Midbrain (tissue), 1 donor: ENCODE measurements around the gene SYTL5.
A peak's percentile ranks its signal among the peaks of the same experiment; 100 is the strongest.
"Not testable (repeated sequence)": the region's sequence is repeated elsewhere in the genome, so short reads cannot be mapped to it uniquely, and the experiment has no call there.

Experiments used
- DNase-seq: peaks from one replicate; lab custom pipeline; 2025; lab: John Stamatoyannopoulos, UW

The SYTL5 gene

DNA sequence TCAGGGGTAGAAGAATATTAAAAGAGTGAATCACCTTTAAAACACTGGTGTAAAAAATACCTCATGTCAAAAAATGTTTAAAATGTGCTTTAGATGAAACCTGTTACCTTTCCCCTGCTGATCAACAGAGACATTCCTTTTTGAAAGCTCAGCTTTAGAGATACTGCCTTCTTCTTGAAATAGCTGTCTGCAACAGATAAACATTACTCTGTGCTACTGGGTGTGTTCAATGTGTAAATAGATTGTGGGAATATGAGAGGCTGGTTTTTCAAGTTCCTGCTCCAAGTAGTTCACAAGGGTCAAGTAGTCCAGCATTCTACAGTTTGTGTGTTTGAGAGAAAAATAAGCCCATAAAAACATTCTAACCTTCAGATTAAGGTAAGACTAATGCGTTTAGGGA, at the start of gene SYTL5:
Gene SYTL5 (plus strand): TSS at position 263 of the 400 bp plus-strand sequence. CDS start 27,337 bp downstream, outside the sequence.
- DNase-seq: no peak

DNA sequence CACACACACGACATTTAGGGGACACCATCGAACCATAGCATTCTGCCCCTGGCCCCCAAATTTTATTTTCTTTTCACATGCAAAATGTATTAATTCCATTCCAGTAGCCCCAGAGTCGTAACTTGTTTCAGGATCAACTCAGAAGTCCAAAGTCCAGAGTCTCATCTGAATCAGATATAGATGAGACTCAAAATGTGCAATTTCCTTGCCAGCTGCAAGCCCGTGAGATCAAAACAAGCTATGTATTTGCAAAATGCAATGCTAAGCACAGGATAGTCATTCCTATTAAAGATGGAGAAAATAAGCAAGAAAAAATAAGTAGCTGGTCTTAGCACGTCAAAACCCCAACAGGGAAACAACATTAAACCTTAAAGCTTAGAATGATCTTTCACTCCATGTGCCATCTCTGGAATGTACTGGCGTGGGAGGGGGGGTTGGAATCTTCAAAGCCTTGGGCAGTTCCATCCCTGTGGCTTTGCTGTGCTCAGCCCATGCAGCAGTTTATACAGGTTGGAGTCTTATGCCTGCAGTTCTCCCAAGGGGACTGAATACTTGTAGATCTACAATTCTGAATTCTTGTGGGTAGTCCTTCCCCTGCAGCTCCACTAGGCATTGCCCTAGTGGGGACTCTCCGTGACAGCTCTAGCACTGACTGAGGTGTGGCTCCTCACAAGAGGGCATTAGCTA, 47.7 kb upstream of the SYTL5 start:
- DNase-seq: no peak

DNA sequence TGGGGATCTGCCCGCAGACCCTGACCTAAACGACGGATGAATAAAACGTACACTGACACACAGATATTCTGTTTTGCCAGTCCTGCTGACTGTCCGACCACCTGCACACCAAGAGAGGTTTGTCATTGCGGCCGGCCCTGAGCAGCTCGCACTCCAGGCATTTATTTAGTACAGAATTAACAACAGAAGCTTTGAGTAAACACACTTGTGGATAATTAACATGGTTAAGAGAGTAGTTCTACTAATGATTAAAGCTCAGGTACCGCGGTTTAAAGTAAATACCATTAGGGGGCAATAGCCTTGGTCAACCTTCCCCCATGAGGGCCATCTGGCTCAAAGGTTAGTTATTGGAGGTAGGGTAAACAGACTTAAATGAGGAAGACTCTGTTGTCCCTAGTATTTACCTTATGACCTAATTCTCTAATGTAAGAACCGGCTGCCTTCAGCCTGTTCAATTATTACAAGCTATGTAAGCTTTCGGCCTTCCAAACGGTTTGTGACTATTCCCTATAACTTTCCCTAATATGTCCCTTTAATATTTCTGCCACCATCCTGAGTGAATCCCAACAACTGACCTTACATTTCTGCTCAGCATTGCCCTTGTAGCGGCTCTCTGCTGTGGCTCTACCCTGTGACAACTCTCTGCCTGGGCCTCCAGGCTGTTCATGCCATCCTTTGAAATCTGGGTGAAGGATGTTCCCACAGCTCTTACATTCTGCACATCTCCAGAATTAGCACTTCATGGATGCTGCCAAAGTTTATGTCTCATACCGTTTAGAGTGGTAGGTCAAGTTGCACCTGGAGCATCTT, 46.9 kb upstream of the SYTL5 start:
- no peak for DNase-seq

DNA sequence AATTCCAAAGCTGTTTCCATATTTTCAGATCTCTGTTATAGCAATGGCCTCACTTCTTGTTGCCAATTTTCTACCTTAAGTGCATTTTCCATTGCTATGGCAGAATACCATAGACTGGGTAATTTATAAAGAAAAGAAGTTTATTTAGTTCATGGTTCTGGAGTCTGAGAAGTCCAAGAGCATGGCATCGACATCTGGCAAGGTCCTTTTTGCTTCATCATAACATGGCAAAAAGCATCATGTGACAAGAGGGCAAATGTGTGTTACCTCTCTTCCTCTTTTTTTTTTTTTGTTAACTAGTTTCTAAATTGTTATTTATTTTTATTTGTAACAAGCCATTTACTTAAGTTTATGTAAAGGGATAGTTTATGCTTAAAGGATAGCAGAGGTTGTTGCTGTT, 45.2 kb upstream of the SYTL5 start:
- no peak for DNase-seq

DNA sequence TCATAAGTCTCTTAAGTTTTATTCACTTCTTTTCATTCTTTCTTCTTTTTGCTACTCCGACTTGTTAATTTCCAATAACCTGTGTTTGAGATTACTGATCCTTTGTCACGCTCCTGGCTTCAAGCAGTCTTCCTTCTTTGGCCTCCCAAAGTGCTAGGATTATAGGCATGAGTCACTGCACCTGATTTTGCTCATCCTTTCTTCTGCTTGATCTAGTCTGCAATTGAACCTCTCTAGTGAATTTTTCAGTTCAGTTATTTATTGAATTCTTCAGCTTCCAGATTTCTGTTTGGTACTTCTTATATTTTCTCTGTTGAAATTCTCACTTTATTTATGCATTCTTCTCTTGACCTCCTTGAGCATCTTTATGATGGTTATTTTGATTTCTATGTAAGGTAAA, 38.6 kb upstream of the SYTL5 start:
- DNase-seq: no peak

DNA sequence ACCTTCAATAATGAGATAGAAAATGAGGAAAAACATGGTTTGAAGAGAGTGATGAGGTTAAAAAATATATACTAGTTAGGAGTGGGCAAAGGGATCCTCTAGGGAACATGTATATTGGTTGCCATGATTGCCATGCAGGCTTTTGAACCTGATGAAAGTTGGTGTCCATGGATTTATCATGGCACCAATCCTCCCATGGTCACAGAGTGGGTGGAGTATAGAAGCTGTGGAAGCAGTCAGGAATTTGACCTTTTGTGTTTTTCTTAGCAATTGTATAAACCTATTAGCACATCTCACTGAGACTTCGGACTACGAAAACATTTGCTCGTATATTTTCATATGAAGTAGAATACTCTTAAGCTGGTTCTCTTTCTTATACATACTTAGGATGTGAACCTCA, 30.9 kb upstream of the SYTL5 start:
- no peak for DNase-seq

DNA sequence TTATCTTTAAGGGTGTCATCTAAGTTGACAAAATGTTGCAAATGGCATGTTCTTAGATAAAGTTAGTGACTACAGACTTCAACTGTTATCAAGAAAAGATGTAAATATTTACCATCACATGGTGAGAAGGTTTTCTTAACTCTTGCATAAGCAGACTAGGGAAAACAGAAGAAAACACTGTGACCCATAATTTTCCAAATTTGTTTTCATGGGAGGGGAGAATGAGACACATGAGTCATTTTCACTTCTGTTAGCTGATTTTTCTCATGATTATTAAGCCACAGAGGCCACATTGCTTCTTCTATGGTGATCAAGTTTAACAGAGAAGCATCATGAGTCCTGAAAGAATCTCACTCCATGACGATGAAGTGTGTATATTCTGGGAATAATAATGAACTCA, 30.2 kb upstream of the SYTL5 start:
- no peak for DNase-seq

DNA sequence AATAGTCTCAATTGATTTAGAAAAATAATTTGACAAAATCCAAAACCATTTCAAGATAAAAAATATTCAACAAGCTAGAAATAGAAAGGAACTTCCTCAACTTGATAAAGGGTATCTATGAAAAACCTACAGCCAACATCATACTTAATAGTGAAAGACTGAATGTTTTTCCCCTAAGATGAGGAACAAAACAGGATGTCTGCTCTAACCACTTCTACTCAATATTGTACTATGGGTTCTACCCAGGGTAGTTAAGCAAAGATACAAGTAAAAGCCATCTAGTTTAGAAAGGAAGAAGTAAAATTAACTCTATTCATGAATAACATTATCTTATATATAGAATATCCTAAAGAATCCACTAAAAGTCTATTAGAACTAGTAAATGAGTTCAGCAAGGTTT, 21.5 kb upstream of the SYTL5 start:
- no peak for DNase-seq

DNA sequence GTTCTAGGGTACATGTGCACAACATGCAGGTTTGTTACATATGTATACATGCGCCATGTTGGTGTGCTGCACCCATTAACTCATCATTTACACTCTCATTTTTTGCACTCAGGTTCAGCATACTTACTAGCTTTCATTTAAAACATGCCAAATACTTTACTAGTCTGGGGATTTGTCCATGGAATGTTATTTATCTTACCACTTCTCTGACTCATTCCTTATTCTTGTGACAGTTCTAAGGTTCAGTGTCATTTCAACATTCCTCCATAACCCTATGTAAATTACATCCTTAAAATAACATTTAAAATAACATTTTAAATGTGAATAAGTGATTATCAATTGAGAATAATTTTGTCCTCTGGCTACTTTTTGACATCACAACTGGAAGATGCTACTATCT, 19.5 kb upstream of the SYTL5 start:
- DNase-seq: no peak

DNA sequence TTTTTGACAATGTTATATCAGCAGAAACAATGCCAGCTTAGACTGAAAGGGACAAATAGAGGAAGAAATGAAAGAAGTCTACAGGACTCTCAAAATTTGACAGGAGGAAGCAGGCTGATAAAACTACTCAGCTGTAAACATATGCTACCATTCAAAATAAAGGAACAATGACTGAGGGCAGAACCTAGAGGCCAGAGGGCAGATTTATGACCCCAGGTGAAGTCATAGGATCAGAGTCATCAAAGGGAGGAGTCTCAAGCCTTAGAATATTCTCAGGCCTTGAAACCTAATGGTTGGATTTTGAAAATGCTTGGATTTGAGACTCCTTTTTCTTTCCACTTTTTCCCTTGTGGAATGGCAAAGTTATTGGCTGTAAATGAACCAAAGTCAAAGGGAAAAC, 17.0 kb upstream of the SYTL5 start:
- no peak for DNase-seq

DNA sequence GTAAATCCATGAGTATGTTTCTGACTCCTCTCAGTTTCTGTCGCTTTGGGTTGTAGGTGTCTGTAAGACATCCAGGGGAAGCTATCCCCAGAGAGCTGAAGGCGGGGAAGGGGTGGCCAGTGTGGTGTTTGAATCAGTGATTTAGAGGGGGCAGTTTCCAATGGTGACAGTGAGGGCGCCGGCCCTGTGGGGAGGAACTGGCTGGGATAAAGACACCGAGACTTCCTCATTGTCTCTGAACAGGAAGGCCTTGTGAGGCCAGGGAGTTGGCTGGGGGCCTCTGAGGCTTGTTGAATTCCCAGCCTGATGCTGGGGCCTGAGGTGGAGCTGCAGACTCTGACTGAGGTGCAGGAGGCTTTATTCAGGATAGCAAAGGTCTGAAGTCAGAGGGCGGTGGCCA, 15.1 kb upstream of the SYTL5 start:
- not testable (repeated sequence) for DNase-seq

DNA sequence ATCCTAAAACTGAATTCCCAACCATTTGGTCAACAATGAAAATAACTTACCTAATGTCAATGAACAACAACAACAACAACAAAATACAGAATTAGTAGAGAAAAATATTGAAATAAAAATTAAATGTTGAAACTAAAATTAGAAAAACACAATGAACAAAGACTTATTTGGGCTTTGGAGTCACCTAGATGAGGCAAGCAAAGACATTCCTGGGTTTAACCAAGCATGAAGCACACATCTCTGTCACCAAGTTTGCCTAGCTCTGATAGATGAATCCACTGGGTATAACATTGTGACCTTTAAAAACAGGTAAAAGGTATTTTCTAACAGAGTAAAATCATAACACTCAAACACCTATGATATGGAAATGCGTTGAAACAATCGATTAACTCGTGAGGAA, 13.2 kb upstream of the SYTL5 start:
- no peak for DNase-seq

DNA sequence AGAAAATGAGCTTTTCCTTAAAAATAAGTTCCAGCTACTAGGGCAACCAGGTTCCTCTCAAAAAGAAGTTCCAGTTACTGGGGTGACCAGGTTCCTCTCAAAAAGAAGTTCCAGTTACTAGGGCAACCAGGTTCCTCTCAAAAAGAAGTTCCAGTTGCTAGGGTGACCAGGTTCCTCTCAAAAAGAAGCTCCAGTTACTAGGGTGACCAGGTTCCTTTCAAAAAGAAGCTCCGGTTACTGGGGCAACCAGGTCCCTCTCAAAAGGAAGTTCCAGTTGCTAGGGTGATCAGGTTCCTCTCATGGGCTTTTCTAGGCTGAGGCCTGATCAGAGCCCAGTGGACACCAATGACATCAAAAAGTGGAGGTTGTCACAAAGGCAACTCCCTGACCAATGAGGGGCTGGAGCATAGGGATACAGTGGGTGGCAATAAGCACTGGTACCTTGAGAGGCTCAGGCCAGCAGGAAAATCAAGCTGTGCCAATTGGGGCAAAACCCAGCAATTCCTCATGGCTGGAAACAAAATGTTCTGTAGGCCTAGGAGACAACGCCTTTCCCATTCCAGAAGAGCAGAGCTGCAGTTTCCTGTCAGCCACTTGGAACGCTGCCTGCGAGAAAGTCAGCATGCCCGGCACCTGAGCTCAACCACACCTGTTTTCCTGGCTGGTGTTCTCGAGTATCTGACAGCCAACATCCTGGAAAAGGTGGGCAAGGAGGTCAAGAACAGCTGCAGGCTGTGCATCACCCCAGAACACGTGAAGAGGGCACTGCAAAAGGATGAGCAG, 12.3 kb upstream of the SYTL5 start:
- DNase-seq: peak; percentile 0

DNA sequence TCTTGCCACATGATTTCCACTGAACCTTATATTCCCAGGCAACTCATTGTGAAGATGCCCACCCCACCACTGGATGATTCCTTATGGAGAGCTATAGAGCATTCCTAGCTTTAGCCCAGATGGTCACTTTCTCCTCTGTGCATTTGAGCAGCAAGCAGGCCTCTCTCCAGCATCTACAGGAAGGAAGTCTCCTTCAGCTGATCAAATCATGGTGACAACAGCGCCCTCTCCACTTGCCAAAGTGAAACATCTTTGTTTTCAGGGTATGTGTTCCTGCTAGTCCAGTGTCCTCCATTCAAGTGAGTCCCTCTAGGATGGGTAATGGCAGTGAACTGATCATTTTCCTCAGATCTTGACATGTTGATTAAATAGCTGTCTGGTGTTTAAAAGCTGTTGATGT, 10.9 kb upstream of the SYTL5 start:
- DNase-seq: no peak

DNA sequence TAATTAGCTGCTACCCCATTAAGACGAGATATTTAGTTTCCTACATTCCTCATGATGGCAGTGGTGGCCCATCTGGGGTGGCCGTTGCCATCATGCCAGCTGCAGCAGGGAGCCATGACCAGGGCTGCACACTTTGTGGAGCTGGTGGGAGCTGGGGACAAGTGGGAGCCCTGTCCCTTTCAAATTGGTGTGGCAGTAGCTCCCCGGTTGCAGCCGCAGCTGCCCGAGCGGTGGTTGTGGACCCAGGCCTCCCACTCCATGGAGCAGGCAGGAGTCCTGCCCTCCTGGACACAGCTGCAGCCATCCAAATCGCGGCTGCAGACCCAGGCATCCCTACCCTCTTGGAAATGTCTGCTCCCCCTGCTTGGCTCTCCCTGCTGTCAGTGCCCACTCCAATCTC, 9.3 kb upstream of the SYTL5 start:
- no peak for DNase-seq

DNA sequence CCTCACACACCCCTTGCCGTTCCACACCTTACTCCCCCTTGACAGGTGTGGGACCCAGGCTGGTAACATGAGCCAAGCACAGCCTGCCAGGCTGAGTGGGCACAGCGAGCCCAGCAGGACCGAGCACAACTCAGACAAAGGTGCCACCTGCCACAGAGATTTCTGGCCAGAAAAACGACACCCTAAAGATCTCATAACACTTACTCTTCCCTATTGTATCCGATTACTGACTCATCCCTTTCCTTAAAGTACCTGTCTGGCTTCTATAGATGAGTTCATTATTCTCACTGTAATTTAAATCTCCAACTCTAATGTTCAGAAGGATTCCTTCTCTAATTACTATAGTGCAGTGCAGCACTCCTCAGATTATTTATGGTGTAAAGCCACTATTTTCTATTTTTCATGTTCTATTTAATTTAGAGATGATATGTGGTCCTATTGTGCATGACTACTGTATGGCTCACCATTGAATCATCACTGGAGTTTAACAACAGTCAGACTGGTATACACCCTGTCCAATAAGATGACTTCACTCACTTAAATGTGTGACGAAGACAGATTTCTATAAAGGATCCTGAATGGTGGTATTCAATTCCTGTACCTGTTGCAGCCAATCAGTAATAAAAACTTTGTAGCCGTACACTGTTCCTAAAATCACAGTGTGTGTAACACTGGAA, 7.6 kb upstream of the SYTL5 start:
- DNase-seq: no peak

DNA sequence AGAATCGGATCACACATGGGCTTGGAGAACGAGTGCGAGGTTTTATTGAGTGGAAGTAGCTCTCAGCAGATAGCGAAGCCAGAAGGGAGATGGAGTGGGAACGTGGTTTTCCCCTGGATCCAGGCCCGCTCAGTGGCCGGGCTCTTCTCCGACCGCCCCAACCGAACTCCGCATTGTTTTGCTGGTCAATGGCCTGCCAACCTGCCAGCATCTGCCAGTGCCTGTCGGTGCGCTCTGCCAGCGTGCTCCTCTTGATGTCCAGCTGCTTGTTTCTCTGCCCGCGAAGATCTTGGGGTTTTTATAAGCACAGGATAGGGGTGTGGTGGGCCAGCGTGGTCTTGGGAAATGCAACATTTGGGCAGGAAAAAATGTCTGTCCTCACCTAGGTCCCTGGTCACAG, 5.6 kb upstream of the SYTL5 start:
- no peak for DNase-seq

DNA sequence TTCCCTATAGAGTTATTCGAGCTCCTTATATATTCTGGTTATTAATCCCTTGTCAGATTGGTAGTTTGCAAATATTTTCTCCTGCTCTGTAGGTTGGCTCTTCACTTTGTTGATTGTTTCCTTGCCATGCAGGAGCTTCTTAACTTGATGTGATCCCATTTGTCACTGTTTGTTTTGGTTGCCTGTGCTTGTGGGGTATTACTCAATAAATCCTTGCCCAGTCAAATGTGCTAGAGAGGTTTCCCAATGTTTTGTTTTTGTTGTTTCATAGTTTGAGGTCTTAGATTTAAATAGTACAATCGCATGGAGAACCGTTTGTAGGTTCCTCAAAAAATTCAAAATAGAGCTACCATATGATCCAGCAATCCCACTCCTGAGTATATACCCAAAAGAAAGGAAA, 2.3 kb upstream of the SYTL5 start:
- DNase-seq: no peak

DNA sequence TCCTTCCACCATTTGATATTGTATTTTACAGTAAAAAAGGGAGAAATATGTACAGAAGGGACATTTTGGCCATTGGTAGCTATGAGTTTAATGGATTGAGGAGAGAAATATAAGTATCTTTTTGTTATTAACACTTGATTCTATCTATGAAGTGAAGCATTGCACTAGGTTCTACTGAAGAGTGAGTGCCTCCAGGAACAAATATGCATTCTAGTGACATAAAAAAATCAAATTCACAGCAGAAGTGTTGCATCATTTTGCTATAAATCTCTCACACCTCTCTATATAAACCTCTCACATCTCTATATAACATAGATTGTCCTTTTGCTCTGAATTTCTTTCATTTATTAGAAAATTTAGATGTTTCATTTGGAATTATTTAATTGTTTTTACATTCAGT, 425 bp downstream of the SYTL5 start:
- DNase-seq: no peak

DNA sequence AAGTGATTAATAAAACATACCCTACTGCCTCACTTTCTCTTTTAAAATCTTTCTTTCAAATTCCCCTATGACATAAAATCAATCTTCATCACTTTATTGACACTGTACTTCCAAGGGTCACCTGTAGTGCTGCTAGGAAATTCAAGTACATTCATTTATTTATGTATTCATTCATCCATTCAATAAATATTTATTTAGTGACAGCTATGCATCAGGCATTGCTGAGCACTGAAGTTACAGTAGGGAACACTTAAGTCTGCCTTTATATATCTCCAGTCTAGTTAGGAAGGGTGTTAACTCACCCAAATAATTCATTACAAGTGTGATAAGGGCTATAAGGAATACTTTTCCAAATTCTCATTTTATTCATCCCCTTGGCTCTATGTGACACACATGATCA, 2.3 kb downstream of the SYTL5 start:
- DNase-seq: no peak

DNA sequence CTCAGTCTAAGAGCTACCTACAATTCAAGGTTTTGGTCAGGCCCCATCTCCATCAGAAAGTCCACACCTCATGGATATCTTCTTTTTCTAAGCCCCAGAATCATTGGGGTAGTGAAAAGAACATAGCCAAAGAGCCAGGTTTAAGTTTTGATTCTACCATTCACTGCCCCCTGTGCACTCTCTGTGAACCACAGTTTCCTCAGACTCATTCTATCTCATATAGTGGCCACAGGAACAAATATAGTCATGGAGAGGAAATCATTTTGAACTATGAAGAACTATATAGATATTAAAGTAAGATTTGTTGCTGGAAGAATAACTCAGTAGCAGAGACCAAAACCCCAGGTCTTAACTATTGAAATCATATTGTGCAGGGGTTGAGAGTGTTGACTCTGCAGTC, 3.3 kb downstream of the SYTL5 start:
- no peak for DNase-seq

DNA sequence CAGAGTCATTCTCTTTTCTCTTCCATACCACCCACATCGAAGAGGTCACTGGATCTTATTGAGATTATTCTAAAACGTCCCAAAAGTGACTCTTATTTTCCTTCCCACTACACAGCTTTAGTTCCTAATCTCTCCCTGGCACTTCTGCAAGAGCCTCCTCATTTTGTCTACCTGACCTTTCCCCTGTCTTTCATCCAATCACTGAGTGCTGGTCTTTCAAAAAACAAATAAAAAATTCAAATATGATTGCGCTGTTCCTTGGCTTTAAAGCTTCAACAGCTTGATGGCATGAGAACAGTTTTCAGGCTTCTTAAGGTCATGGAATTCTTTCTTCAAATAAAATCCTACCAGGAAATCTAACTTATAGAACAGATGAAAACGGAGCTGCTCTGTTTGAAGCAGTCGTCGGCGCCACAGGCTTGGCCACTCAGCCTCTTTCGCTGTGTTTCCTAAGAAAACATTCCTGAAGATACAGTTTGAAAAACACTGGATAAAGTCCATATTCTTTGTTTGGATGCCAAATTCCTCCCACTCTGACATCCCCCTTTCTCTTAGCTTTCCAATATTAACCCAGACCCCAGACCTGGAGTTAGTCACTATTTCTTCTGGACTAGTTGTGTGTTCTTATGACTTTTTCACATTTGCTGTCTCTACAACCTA, 12.5 kb downstream of the SYTL5 start:
- DNase-seq: no peak
